GM13977 (cell line): ENCODE measurements around the gene SGCA.

Source experiments
- DNase-seq: peaks from one replicate; pipeline ENCODE4 v3.0.0; 2012; ENCODE audit warnings: low spot score
- CTCF ChIP-seq: IDR thresholded peaks from 2 replicates; pipeline ENCODE4 v1.5.1; 2012; ENCODE audit warnings: mild to moderate bottlenecking, control low read depth; ENCODE audit not compliant: insufficient read depth; ENCODE audit errors: extremely low read depth, missing control alignments
- in situ Hi-C: fragments of 300-500 bp; cut with MboI; formaldehyde crosslinking; loops from one replicate; pipeline ENCODE4 v1.12.0; 2022; ENCODE audit warnings: low sequenced_read_pairs, low pct_unique_long_range_greater_than_20kb, mixed read lengths, inconsistent platforms; ENCODE audit not compliant: unreplicated experiment

SGCA gene

DNA sequence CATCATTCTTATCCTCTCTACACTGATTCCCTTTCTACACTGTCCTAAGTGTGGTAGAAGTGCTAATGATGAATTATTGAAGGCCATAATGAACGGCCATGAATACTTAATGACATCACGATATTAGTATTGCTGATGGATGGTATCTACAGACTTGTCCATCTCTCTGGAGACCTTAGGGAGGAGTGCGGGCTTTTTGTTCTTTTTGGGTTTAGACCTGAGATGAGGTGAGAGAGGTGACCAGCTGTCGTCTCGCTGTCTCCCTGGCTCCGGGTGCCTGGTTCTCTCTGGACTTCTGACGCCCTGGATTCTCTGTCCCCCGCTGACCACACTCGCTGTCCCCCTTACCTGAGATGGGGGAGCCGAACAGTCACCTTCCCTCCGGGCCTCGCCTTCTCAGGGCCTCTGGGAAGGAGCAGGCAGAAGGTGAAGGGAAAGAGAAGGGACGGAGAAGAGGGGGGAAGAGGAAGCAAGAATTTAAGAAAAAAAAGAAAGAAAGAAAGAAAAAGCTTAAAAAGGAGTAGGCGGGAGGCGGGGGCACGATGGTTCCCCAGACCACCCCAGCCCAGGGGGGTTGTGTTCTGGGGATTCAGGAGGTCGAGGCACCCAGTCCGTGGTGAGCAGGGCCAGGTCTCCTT, 17.1 kb downstream of the SGCA start:
- no peak for TF ChIP-seq CTCF
- in situ Hi-C loops = no loop called here
- DNase-seq = no peak

DNA sequence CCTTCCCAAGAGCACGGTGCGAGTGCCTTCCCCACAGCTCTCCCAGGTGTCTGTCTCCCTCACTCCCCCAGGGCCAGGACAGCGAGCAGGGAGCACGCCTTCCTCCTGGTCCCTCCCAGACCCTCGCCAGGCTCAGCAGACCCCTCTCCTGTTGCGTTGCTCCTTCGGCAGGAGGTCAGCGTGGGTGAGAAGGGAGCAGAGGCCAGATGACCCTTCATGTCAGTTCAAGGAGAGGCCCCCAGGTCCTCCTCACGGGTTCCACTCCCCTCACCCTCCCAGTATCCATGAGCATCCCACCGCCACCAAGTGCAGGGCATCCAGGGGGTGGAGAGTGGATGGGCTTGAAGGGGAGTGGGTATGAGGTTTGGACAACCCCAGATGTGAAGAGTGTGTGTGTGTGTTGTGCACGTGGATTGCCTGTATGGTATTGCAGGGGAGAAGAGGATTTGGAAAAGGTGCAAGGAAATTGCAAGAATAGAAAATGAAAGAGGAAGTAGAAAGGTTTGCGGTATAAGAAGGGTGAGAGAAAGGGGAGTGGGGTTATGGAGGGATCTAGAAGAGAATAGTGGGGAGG, 17.7 kb downstream of the SGCA start:
- DNase-seq = no peak
- in situ Hi-C loops = no loop called here
- TF ChIP-seq CTCF = no peak

GRCh38 chr17:50184064-50184463, 18.3 kb downstream of the SGCA start:
- in situ Hi-C loops = no loop called here
- TF ChIP-seq CTCF = no peak
- DNase-seq = no peak

GRCh38 chr17:50184611-50185398, 19.0 kb downstream of the SGCA start:
- in situ Hi-C loops = no loop called here
- DNase-seq = no peak
- no peak for TF ChIP-seq CTCF

DNA sequence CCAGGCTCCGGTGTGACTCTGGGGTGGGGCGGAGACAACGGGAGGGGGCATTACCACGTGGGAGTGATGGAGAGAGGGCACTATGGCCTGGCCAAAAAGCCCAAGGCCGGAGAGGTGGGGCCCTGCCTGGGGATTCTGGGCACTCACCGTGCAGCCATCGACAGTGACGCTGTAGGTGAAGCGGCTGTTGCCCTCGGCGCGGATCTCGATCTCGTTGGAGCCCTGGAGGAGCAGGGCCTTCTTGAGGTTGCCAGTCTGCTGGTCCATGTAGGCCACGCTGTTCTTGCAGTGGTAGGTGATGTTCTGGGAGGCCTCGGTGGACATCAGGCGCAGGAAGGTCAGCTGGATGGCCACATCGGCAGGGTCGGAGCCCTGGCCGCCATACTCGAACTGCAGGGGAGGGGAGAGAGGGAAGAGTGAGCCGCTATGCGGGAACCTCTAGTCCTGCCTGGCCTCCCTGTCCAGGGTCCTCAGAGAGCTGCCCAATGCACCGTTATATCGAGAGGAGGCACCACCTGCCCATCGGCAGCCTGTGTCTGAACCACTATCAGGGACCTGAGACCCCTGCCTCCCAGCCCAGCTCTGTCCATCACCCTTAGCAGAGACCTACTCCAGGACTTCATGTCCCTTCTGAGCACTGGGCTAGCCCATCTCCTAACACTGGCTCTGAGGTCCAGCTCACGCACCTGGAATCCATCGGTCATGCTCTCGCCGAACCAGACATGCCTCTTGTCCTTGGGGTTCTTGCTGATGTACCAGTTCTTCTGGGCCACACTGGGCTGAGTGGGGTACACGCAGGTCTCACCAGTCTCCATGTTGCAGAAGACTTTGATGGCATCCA, 20.0 kb downstream of the SGCA start:
- in situ Hi-C loops = no loop called here
- no peak for DNase-seq
- TF ChIP-seq CTCF = no peak

- in situ Hi-C loops = no loop called here
- no peak for TF ChIP-seq CTCF
- DNase-seq = no peak
Measured at GRCh38 chr17:50186661-50187393, 21.0 kb downstream of the SGCA start.
